Glutamatergic neuron (in vitro differentiated cells): ENCODE data around the gene KRT78. TPM values are rescaled to one million over a fixed set of nuclear protein-coding genes. Genes with fewer than 3 reads are reported as not detected.

Experiments used
- DNase-seq: peaks from one replicate; pipeline ENCODE4 v3.0.0; 2022
- H3K27ac Mint-ChIP-seq: one replicate; pipeline ENCODE4 v1.8.0; 2020; ENCODE audit warnings: mild to moderate bottlenecking, mixed read lengths, inconsistent platforms; ENCODE audit not compliant: unreplicated experiment
- H3K27me3 Mint-ChIP-seq: one replicate; pipeline ENCODE4 v1.8.0; 2020; ENCODE audit warnings: mild to moderate bottlenecking, moderate library complexity, mixed read lengths, inconsistent platforms; ENCODE audit not compliant: unreplicated experiment
- H3K36me3 Mint-ChIP-seq: one replicate; pipeline ENCODE4 v1.8.0; 2020; ENCODE audit warnings: mild to moderate bottlenecking, mixed read lengths, inconsistent platforms; ENCODE audit not compliant: unreplicated experiment
- H3K4me1 Mint-ChIP-seq: one replicate; pipeline ENCODE4 v1.8.0; 2020; ENCODE audit warnings: mild to moderate bottlenecking, low read depth, mixed read lengths, inconsistent platforms; ENCODE audit not compliant: unreplicated experiment
- H3K4me3 Mint-ChIP-seq: one replicate; pipeline ENCODE4 v1.8.0; 2020; ENCODE audit warnings: mild to moderate bottlenecking, mixed read lengths, inconsistent platforms; ENCODE audit not compliant: unreplicated experiment
- H3K9me3 Mint-ChIP-seq: one replicate; pipeline ENCODE4 v1.8.0; 2020; ENCODE audit warnings: mild to moderate bottlenecking, moderate library complexity, mixed read lengths, inconsistent platforms; ENCODE audit not compliant: unreplicated experiment
- total RNA-seq: library from RNA; stranded (reverse); fragmentation: NEBNext Ultra II Directional; extraction: Animal tissue kit (Norgen Biotek cat#: 25700); gene quantifications from one replicate; pipeline ENCODE4 v1.2.1, GENCODE V29; 2021; ENCODE audit not compliant: unreplicated experiment
- TF ChIP-seq, protein P1 (sequence below): fragments of 200-600 bp; sonication (generic); IDR thresholded peaks from one replicate; pipeline ENCODE4 v1.5.0; 2021; ENCODE audit not compliant: partially characterized antibody, unreplicated experiment

Gene KRT78
- total RNA-seq, 1 donor from 2014 or later = not detected

DNA sequence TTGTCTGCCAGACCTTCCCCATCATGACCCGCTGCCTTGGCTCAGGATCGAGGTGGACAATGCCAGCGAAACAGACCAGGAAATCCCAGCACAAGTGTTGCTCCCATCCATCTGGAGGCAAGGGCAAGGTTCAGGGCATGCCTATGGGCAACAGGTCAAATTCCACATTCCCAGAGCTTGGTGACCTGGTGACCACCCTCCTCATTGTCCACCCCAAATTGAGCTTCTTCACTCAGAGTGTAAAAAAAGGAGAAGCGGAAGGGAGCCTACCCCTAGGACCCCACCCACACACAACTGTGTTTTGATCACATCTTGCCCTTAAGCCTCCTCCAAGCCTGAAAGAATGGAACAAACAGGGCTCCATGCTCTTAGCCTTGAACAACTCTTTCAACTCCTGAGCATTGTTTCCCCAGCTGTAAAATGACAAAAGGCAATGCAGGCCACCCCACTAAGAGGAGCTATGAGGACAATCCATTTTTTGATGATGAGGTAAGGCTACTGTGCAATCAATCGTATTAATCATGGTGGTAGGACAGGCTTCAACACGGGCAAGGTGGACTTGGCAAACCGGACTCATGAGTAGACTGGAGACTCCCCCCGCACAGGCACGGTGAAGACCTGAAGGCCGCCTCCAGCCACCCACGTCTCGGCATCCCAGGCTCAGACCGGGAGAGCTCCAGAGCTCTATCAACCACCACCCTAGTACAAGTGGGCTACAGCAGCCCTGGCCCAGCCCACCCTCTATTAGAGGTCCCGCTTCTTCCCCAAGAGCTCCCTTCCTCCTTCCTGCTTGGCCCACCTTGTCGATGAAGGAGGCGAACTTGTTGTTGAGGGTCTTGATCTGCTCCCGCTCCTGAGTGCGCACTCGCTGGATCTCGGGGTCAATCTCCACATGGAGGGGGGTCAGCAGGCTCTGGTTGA, 15.5 kb downstream of the KRT78 start:
- TF ChIP-seq, protein P1, sequence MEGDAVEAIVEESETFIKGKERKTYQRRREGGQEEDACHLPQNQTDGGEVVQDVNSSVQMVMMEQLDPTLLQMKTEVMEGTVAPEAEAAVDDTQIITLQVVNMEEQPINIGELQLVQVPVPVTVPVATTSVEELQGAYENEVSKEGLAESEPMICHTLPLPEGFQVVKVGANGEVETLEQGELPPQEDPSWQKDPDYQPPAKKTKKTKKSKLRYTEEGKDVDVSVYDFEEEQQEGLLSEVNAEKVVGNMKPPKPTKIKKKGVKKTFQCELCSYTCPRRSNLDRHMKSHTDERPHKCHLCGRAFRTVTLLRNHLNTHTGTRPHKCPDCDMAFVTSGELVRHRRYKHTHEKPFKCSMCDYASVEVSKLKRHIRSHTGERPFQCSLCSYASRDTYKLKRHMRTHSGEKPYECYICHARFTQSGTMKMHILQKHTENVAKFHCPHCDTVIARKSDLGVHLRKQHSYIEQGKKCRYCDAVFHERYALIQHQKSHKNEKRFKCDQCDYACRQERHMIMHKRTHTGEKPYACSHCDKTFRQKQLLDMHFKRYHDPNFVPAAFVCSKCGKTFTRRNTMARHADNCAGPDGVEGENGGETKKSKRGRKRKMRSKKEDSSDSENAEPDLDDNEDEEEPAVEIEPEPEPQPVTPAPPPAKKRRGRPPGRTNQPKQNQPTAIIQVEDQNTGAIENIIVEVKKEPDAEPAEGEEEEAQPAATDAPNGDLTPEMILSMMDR = no peak
- Mint-ChIP-seq H3K4me1 (no peaks in the 10 kb centered on the region), H3K9me3 (peaks cover 2% of the 10 kb centered on the region), H3K27me3 (peaks cover 5% of the 10 kb centered on the region), H3K27ac (no peak overlapping the region), H3K36me3 (no peaks in the 10 kb centered on the region), H3K4me3 (no peak overlapping the region)
- peak; percentile 2 for DNase-seq

DNA sequence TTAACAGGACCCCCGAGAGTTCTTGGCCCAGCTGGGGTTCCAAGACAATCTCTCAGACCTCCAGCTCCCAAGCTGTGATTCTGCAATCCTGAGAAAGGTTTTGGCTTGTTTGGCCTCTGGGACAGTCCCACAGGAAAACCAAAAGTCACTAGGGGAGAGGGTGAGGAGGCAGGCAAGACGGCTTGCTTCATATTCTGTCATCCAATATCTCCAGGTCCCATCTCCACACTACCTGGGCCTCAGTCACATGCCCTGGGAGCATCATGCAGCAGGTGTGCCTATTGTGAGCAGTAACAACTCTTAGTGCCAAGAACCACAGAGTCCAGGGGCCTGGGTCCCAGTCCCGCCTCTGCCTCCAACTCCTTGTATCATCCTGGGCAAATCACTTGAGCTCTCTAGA, 16.3 kb downstream of the KRT78 start:
- no peak overlapping the region for H3K4me3 Mint-ChIP-seq
- peak; percentile 1 for DNase-seq
- H3K36me3 Mint-ChIP-seq = no peaks in the 10 kb centered on the region
- no peak overlapping the region for H3K27ac Mint-ChIP-seq
- TF ChIP-seq, protein P1 = no peak
- peaks cover 2% of the 10 kb centered on the region for H3K9me3 Mint-ChIP-seq
- peaks cover 3% of the 10 kb centered on the region for H3K27me3 Mint-ChIP-seq
- no peaks in the 10 kb centered on the region for H3K4me1 Mint-ChIP-seq

DNA sequence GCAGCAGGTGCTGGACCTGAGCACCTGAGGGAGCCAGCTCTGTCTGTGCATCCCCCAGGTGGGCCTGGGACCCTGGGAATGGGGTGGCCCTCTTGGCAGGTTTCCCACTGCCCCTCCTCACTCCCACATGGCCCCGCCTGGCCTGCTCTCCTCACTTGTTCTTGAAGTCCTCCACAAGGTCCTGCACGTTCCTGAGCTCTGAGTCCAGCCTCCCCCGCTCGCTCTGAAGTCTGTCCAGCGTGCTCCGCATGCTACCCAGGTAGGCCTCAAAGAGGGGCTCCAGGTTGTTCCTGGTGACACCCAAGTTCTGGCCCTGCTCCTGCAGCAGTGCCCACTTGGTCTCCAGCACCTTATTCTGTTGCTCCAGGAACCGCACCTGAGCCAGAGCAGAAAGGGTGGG, 17.5 kb downstream of the KRT78 start:
- no peak overlapping the region for H3K27ac Mint-ChIP-seq
- DNase-seq = no peak
- H3K4me1 Mint-ChIP-seq = no peaks in the 10 kb centered on the region
- peaks cover 3% of the 10 kb centered on the region for H3K27me3 Mint-ChIP-seq
- peaks cover 2% of the 10 kb centered on the region for H3K9me3 Mint-ChIP-seq
- TF ChIP-seq, protein P1 = no peak
- no peak overlapping the region for H3K4me3 Mint-ChIP-seq
- no peaks in the 10 kb centered on the region for H3K36me3 Mint-ChIP-seq

DNA sequence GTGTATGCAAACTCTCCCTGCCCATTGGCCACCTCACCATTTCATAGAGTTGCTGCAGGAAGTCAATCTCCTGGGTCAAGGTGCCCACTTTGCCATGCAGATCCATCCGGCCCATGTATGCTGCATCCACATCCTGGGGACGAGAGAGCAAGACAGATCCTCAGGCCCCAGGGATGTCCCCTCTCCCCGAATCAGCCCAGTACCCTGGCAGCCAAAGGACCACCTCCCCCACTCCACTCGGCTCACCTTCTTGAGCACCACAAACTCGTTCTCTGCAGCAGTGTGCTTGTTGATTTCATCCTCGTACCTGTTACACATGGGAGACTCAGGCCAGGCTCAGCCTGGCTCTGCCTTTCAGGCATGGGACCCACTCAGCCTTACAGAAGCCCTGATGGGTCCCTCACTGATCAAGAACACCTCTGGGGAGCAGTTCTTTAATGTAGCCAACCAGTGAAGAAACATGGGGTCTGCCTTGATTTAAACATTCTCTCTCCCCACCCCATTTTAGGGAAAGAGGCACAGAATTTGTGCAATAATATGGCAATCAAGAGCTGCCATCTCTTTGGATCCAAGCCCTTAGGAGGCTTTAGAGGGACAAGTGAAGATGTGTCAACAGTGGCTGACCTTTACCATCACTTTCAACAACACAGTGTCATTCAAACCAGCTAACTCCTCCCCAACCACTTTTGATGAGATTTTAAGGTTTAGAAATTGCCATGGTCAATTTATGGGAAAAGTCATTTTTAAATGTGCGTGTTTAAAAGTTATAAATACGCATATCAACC, 18.6 kb downstream of the KRT78 start:
- DNase-seq = no peak
- Mint-ChIP-seq H3K4me1 (no peaks in the 10 kb centered on the region), H3K36me3 (no peaks in the 10 kb centered on the region), H3K9me3 (no peaks in the 10 kb centered on the region), H3K27ac (no peak overlapping the region), H3K27me3 (no peaks in the 10 kb centered on the region), H3K4me3 (no peak overlapping the region)
- TF ChIP-seq, protein P1 = no peak
